IMR-90 (cell line): ENCODE results near the gene KY. TPM values are rescaled to one million over a fixed set of nuclear protein-coding genes. Genes with fewer than 3 reads are reported as not detected.

Source experiments
- ATAC-seq: fragments of 200-7000 bp; cut with Tn5 transposase; 2 replicates; pipeline ENCODE4 v1.9.1; 2020; ENCODE audit warnings: low read depth, mild to moderate bottlenecking, moderate library complexity
- BruUV-seq: library from RNA; stranded (reverse); fragments of 400-500 nt; replicated peaks from 2 replicates; lab custom pipeline; 2021; lab: Mats Ljungman, UMichigan
- CTCF ChIA-PET: fragments of 300-600 bp; formaldehyde crosslinking; extraction: SDS; loops from one replicate; lab custom pipeline; 2021; ENCODE audit warnings: antibody characterized with exemption; lab: Yijun Ruan, JAX
- POLR2A ChIA-PET: fragments of 300-600 bp; sonication (Branson Sonifier 250); formaldehyde crosslinking; loops from one replicate; lab custom pipeline; 2022; ENCODE audit warnings: antibody characterized with exemption; ENCODE audit not compliant: unreplicated experiment; lab: Charles Lee
- DNase-seq: peaks from one replicate; pipeline ENCODE4 v3.0.0; 2013
- H2AFZ ChIP-seq: replicated peaks from 2 replicates; pipeline ENCODE3; 2013; ENCODE audit warnings: low read length, mild to moderate bottlenecking; ENCODE audit not compliant: poor library complexity
- H2AK5ac ChIP-seq: 2 replicates; pipeline ENCODE4 v1.6.1; 2013; ENCODE audit warnings: low read depth, low read length, inconsistent platforms
- H2AK9ac ChIP-seq: replicated peaks from 2 replicates; pipeline ENCODE3; 2013; ENCODE audit warnings: mild to moderate bottlenecking, low read depth, low read length, moderate library complexity; ENCODE audit not compliant: poor library complexity
- H2BK120ac ChIP-seq: 2 replicates; pipeline ENCODE4 v1.6.1; 2013; ENCODE audit warnings: low read depth, low read length, inconsistent platforms
- H2BK15ac ChIP-seq: 3 replicates; pipeline ENCODE4 v1.6.1; 2013; ENCODE audit warnings: low read depth, low read length, inconsistent platforms
- H2BK20ac ChIP-seq: 2 replicates; pipeline ENCODE4 v1.6.1; 2013; ENCODE audit warnings: low read depth, mild to moderate bottlenecking, inconsistent platforms, low read length, moderate library complexity
- H2BK5ac ChIP-seq: 2 replicates; pipeline ENCODE4 v1.6.1; 2013; ENCODE audit warnings: mild to moderate bottlenecking, low read depth, low read length, inconsistent platforms; ENCODE audit not compliant: poor library complexity, severe bottlenecking
- H3K14ac ChIP-seq: replicated peaks from 2 replicates; pipeline ENCODE4 v1.6.1; 2013; ENCODE audit warnings: low read depth, low read length, inconsistent platforms
- H3K18ac ChIP-seq: 2 replicates; pipeline ENCODE4 v1.6.1; 2013; ENCODE audit warnings: low read depth, low read length, control low read depth
- H3K23ac ChIP-seq: 2 replicates; pipeline ENCODE4 v1.6.1; 2013; ENCODE audit warnings: low read depth, low read length, inconsistent platforms
- H3K27ac ChIP-seq: 2 replicates; pipeline ENCODE4 v1.5.1; 2013; ENCODE audit warnings: mild to moderate bottlenecking, control low read depth, low read length; ENCODE audit not compliant: insufficient read depth
- H3K27me3 ChIP-seq: 2 replicates; pipeline ENCODE4 v1.6.1; 2013; ENCODE audit warnings: low read length; ENCODE audit not compliant: control insufficient read depth, insufficient read depth
- H3K36me3 ChIP-seq: 2 replicates; pipeline ENCODE4 v1.6.1; 2013; ENCODE audit warnings: low read length, mixed read lengths; ENCODE audit not compliant: control insufficient read depth, insufficient read depth
- H3K4ac ChIP-seq: 2 replicates; pipeline ENCODE4 v1.6.1; 2013; ENCODE audit warnings: low read depth, low read length, inconsistent platforms
- H3K4me1 ChIP-seq: 2 replicates; pipeline ENCODE4 v1.6.1; 2013; ENCODE audit warnings: low read length, mixed read lengths; ENCODE audit not compliant: control insufficient read depth, insufficient read depth
- H3K4me2 ChIP-seq: 2 replicates; pipeline ENCODE4 v1.6.1; 2013; ENCODE audit warnings: low read depth, mild to moderate bottlenecking, control low read depth, low read length, moderate library complexity
- H3K4me3 ChIP-seq: 2 replicates; pipeline ENCODE4 v1.5.1; 2013; ENCODE audit warnings: low read depth, mild to moderate bottlenecking, control low read depth, low read length, moderate library complexity; ENCODE audit not compliant: insufficient read depth
- H3K56ac ChIP-seq: 2 replicates; pipeline ENCODE4 v1.6.1; 2013; ENCODE audit warnings: low read length, inconsistent platforms; ENCODE audit not compliant: insufficient read depth; ENCODE audit errors: extremely low read depth
- H3K79me1 ChIP-seq, 2 experiments: 2 replicates each; pipeline ENCODE4 v1.6.1; 2013; ENCODE audit warnings: low read length in 2 of 2, inconsistent platforms in 1 of 2, low read depth in 1 of 2
- H3K9ac ChIP-seq: 2 replicates; pipeline ENCODE4 v1.6.1; 2013; ENCODE audit warnings: low read depth, low read length, control low read depth
- H3K9me1 ChIP-seq: 2 replicates; pipeline ENCODE4 v1.6.1; 2013; ENCODE audit warnings: low read length, inconsistent platforms; ENCODE audit not compliant: insufficient read depth
- H3K9me3 ChIP-seq: 2 replicates; pipeline ENCODE4 v1.6.1; 2013; ENCODE audit warnings: low read length; ENCODE audit not compliant: control insufficient read depth, insufficient read depth
- H4K20me1 ChIP-seq: 2 replicates; pipeline ENCODE4 v1.6.1; 2013; ENCODE audit warnings: low read length, inconsistent platforms; ENCODE audit not compliant: insufficient read depth
- H4K5ac ChIP-seq: 2 replicates; pipeline ENCODE4 v1.6.1; 2013; ENCODE audit warnings: mild to moderate bottlenecking, low read depth, low read length, control low read depth
- H4K8ac ChIP-seq, 2 experiments: 2 replicates each; pipeline ENCODE4 v1.6.1; 2013; ENCODE audit warnings: low read depth in 2 of 2, low read length in 2 of 2, control low read depth in 1 of 2, inconsistent platforms in 1 of 2
- H4K91ac ChIP-seq: 2 replicates; pipeline ENCODE4 v1.6.1; 2013; ENCODE audit warnings: low read depth, low read length, inconsistent platforms; ENCODE audit not compliant: insufficient read depth
- BHLHE40 ChIP-seq: fragments of 150-350 bp; IDR thresholded peaks from 2 replicates; pipeline ENCODE4 v1.6.1; 2016; ENCODE audit warnings: mild to moderate bottlenecking, low read depth, low read length
- CTCF ChIP-seq: conservative IDR thresholded peaks from 2 replicates; pipeline ENCODE4 v1.5.1; 2012; ENCODE audit warnings: mild to moderate bottlenecking, low read depth, low read length, improper control_type of control experiment
- MAZ ChIP-seq: IDR thresholded peaks from 2 replicates; pipeline ENCODE4 v1.6.1; 2012; ENCODE audit warnings: low read depth, mild to moderate bottlenecking, low read length, improper control_type of control experiment, moderate library complexity, borderline replicate concordance
- NFE2L2 ChIP-seq: fragments of 150-350 bp; IDR thresholded peaks from 2 replicates; pipeline ENCODE4 v1.6.1; 2016; ENCODE audit warnings: low read depth, mild to moderate bottlenecking, low read length
- RAD21 ChIP-seq: IDR thresholded peaks from 2 replicates; pipeline ENCODE4 v1.6.1; 2012; ENCODE audit warnings: low read length, improper control_type of control experiment
- SMC3 ChIP-seq: fragments of 150-350 bp; IDR thresholded peaks from 2 replicates; pipeline ENCODE4 v1.6.1; 2016; ENCODE audit warnings: low read depth, mild to moderate bottlenecking, antibody characterized with exemption, low read length, moderate library complexity
- WGBS, 2 experiments: methylation state at CpG; one replicate each; pipeline versions ENCODE4 v1.1.5 to v1.1.7; 2013; ENCODE audit warnings: missing lambda C conversion rate in 2 of 2; ENCODE audit not compliant: insufficient read length in 1 of 2; ENCODE audit errors: extremely low coverage in 2 of 2; 5-methylcytosine and 5-hydroxymethylcytosine counted together
- dilution Hi-C: fragments of 300-500 bp; cut with HindIII; formaldehyde crosslinking; loops from one replicate; pipeline ENCODE4 v1.14.3; 2018; ENCODE audit warnings: low sequenced_read_pairs; ENCODE audit not compliant: unreplicated experiment
- in situ Hi-C: fragments of 300-500 bp; cut with MboI; formaldehyde crosslinking; loops from 3 replicates; pipeline ENCODE4 v1.14.3; 2019; ENCODE audit warnings: low sequenced_read_pairs, inconsistent platforms, mixed read lengths
- intact Hi-C: fragments of 100-400 bp; cut with micrococcal nuclease; formaldehyde crosslinking; loops from 2 replicates; pipeline ENCODE4 v1.10.0; 2022
- polyA plus RNA-seq, 3 experiments: library from polyadenylated mRNA; depleted of rRNA; stranded (reverse); fragments of >200 nt; gene quantifications; 2 replicates each; pipeline ENCODE4 v1.2.3, GENCODE V29; 2012; ENCODE audit warnings: low replicate concordance in 1 of 3
- total RNA-seq: library from RNA; depleted of rRNA; stranded (reverse); fragments of >200 nt; gene quantifications from 2 replicates; pipeline ENCODE4 v1.2.3, GENCODE V29; 2012
- TF ChIP-seq, protein P1 (sequence below): fragments of 150-350 bp; IDR thresholded peaks from 2 replicates; pipeline ENCODE4 v1.6.1; 2016; ENCODE audit warnings: low read depth, mild to moderate bottlenecking, low read length, moderate library complexity, borderline replicate concordance

The KY gene
- total and polyA plus RNA-seq, 2 of the 4 experiments (the other 2 are of a cell fraction): under 0.01 to 0.09 TPM

DNA sequence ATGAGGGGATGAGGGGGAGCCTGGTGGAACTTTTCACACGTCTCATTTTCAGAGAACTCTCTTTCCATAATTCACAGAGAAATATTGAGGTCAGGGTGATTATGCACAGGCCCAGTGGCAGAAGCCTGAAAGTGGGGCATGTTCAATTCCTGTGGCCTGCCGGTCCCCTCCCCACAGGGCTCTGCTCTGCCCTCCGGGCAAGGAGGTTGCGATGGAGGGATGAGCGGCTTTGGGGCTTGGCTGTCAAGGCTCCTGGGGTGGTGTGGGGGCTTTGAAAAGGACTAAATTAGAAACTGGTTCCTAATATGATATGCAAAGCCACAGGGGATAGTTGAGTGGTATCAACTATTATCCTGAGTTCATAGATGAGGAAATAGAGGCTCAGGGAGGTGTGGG is 9.2 kb upstream of the KY start:
- H3K18ac ChIP-seq: no peak overlapping the region
- H3K14ac ChIP-seq: no peak overlapping the region
- no peak overlapping the region for H4K91ac ChIP-seq
- H2AK9ac ChIP-seq: no peak overlapping the region
- no peak overlapping the region for H3K27ac ChIP-seq
- H2BK5ac ChIP-seq: no peak overlapping the region
- H3K9me1 ChIP-seq: no peaks in the 10 kb centered on the region; the same call in 1 of the 2 replicates
- H2BK120ac ChIP-seq: no peak overlapping the region
- no peak overlapping the region for H3K23ac ChIP-seq
- TF ChIP-seq CTCF (no peak), RAD21 (no peak), NFE2L2 (no peak), SMC3 (no peak), MAZ (no peak), BHLHE40 (no peak)
- TF ChIP-seq, protein P1, sequence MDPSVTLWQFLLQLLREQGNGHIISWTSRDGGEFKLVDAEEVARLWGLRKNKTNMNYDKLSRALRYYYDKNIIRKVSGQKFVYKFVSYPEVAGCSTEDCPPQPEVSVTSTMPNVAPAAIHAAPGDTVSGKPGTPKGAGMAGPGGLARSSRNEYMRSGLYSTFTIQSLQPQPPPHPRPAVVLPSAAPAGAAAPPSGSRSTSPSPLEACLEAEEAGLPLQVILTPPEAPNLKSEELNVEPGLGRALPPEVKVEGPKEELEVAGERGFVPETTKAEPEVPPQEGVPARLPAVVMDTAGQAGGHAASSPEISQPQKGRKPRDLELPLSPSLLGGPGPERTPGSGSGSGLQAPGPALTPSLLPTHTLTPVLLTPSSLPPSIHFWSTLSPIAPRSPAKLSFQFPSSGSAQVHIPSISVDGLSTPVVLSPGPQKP: no peak
- no peak overlapping the region for H2BK15ac ChIP-seq
- H3K9ac ChIP-seq: no peak overlapping the region
- H3K56ac ChIP-seq: no peak overlapping the region
- POLR2A ChIA-PET: no interaction called here
- BruUV-seq: no TSS peak
- no peak overlapping the region for H3K4me2 ChIP-seq
- H3K79me1 ChIP-seq: no peaks in the 10 kb centered on the region
- dilution Hi-C loops (no loop called here), intact Hi-C loops (no loop called here), in situ Hi-C loops (no loop called here)
- H3K4me3 ChIP-seq: no peak overlapping the region
- no peaks in the 10 kb centered on the region for H3K36me3 ChIP-seq
- H3K9me3 ChIP-seq: no peaks in the 10 kb centered on the region
- no peak overlapping the region for H2AK5ac ChIP-seq
- CTCF ChIA-PET: no interaction called here
- H3K27me3 ChIP-seq: peaks cover 13% of the 10 kb centered on the region
- no peak overlapping the region for H3K4ac ChIP-seq
- H4K5ac ChIP-seq: no peak overlapping the region
- no peak overlapping the region for H2BK20ac ChIP-seq
- 60% methylated on average over 1 of the region's 5 CpGs; no CpG with 5 or more reads in 1 of the 2 experiments for WGBS, 2 experiments
- H4K20me1 ChIP-seq: no peaks in the 10 kb centered on the region
- no peak overlapping the region for H4K8ac ChIP-seq
- DNase-seq: no peak
- peaks cover 2% of the 10 kb centered on the region; the same call in 1 of the 2 replicates for H3K4me1 ChIP-seq
- no peak overlapping the region for H2AFZ ChIP-seq
- ATAC-seq: no peak
